HepG2 (cell line): ENCODE measurements around the gene ERC1.

Experiments
- CREB3 ChIP-seq: sonication (generic); formaldehyde crosslinking; IDR thresholded peaks from 2 replicates; pipeline ENCODE4 v1.5.0; 2020; ENCODE audit warnings: missing genetic modification reagents
- DR1 ChIP-seq: sonication (generic); formaldehyde crosslinking; IDR thresholded peaks from 2 replicates; pipeline ENCODE4 v1.8.0; 2021; ENCODE audit warnings: mild to moderate bottlenecking, missing genetic modification reagents, inconsistent platforms
- ERF ChIP-seq: IDR thresholded peaks from 2 replicates; pipeline ENCODE4 v1.6.1; 2018; ENCODE audit warnings: missing biosample characterization, missing genetic modification reagents
- GABPA ChIP-seq, 2 experiments: IDR thresholded peaks; 2 replicates each; pipeline ENCODE4 v1.6.1; 2011 to 2016; ENCODE audit warnings: low read depth in 2 of 2, low read length in 1 of 2, missing biosample characterization in 1 of 2, missing genetic modification characterization in 1 of 2
- GATAD1 ChIP-seq: IDR thresholded peaks from 2 replicates; pipeline ENCODE4 v1.6.1; 2016; ENCODE audit warnings: missing genetic modification reagents, missing compliant biosample characterization
- JUN ChIP-seq: sonication (generic); formaldehyde crosslinking; IDR thresholded peaks from 2 replicates; pipeline ENCODE4 v1.4.0; 2020; ENCODE audit warnings: mild to moderate bottlenecking, missing genetic modification reagents
- MTA1 ChIP-seq: sonication (generic); formaldehyde crosslinking; IDR thresholded peaks from 2 replicates; pipeline ENCODE4 v1.4.0; 2020; ENCODE audit warnings: missing genetic modification reagents, mild to moderate bottlenecking, borderline replicate concordance
- MYNN ChIP-seq: sonication (generic); formaldehyde crosslinking; IDR thresholded peaks from 2 replicates; pipeline ENCODE4 v1.4.0; 2020; ENCODE audit warnings: mild to moderate bottlenecking, low read depth, missing genetic modification reagents
- NBN ChIP-seq: fragments of 450-650 bp; conservative IDR thresholded peaks from 2 replicates; pipeline ENCODE4 v1.6.1; 2017
- NFYB ChIP-seq: sonication (generic); formaldehyde crosslinking; IDR thresholded peaks from 2 replicates; pipeline ENCODE4 v1.4.0; 2020; ENCODE audit warnings: missing genetic modification reagents
- NR2F2 ChIP-seq: IDR thresholded peaks from 2 replicates; pipeline ENCODE4 v1.6.1; 2012; ENCODE audit warnings: low read depth, inconsistent platforms, borderline replicate concordance
- ZBTB10 ChIP-seq: sonication (generic); formaldehyde crosslinking; IDR thresholded peaks from 2 replicates; pipeline ENCODE4 v1.4.0; 2020; ENCODE audit warnings: missing genetic modification reagents, borderline replicate concordance
- ZNF281 ChIP-seq: sonication (generic); formaldehyde crosslinking; IDR thresholded peaks from 2 replicates; pipeline ENCODE4 v1.4.0; 2020; ENCODE audit warnings: missing genetic modification reagents, borderline replicate concordance

GRCh38 chr12:1176191-1176590 is 185.2 kb downstream of the ERC1 start:
- TF ChIP-seq ZBTB10 (CRISPR knock-in tag) (no peak), ERF (CRISPR knock-in tag) (no peak), GABPA (IDR thresholded peaks at IDR 0.05; ENCODE audit: low read depth, low read length) (no peak), GABPA (CRISPR knock-in tag; IDR thresholded peaks at IDR 0.05; ENCODE audit: low read depth) (no peak), CREB3 (CRISPR knock-in tag) (no peak), MYNN (CRISPR knock-in tag) (no peak), NFYB (no peak), DR1 (CRISPR knock-in tag) (no peak), NBN (no peak), GATAD1 (CRISPR knock-in tag) (no peak), NR2F2 (no peak), MTA1 (CRISPR knock-in tag) (no peak), ZNF281 (no peak), JUN (CRISPR knock-in tag) (no peak)
